ENCODE results near the gene PRKD3.

Gene PRKD3

GRCh38 chr2:37321029-37321682 is 3.5 kb downstream of the PRKD3 start:
- peak overlapping the region; percentile 87 for H3K9ac ChIP-seq (ENCODE audit: low read length)
- H4K91ac ChIP-seq (ENCODE audit: low read length): no peak overlapping the region
- WGBS: 81% methylated on average over 2 of the region's 4 CpGs
- no peak overlapping the region for H3K4me2 ChIP-seq (ENCODE audit: low read length, poor library complexity, severe bottlenecking)
- peak overlapping the region in 1 of 2 experiments; percentile 84 for H3K4me3 ChIP-seq (ENCODE audit: insufficient read depth in 1 of 2, low read depth in 1 of 2, low read length in 2 of 2)
- H2BK12ac ChIP-seq (ENCODE audit: low read length in 2 of 2): no peak overlapping the region
- H3K18ac ChIP-seq (ENCODE audit: low read depth in 1 of 2, low read length in 2 of 2): no peak overlapping the region
- no peak overlapping the region for H2AFZ ChIP-seq (ENCODE audit: low read depth, low read length)
- peaks cover 0 to 5% of the 10 kb centered on the region in 2 experiments for H3K36me3 ChIP-seq (ENCODE audit: control insufficient read depth in 1 of 2, insufficient read depth in 2 of 2, low read depth in 1 of 2, low read length in 2 of 2)
- H3K14ac ChIP-seq (ENCODE audit: low read length in 2 of 2): no peak overlapping the region
- no peak overlapping the region for H2AK5ac ChIP-seq (ENCODE audit: low read length, severe bottlenecking)
- no peak overlapping the region for H3K27ac ChIP-seq (ENCODE audit: low read length, poor library complexity, severe bottlenecking)
- peaks cover 3% of the 10 kb centered on the region for H3K4me1 ChIP-seq (ENCODE audit: control insufficient read depth, insufficient read depth, low read depth, low read length)
- H2BK15ac ChIP-seq (ENCODE audit: low read depth, poor library complexity, severe bottlenecking): no peak overlapping the region
- H2BK5ac ChIP-seq (ENCODE audit: low read depth, low read length, poor library complexity, severe bottlenecking): no peak overlapping the region
- no peak overlapping the region for H4K8ac ChIP-seq (ENCODE audit: low read length)
- no peak overlapping the region for H3K4ac ChIP-seq (ENCODE audit: low read depth in 1 of 2, low read length in 2 of 2)
- no peaks in the 10 kb centered on the region for H3K9me3 ChIP-seq (ENCODE audit: control insufficient read depth, low read length)
- H3K27me3 ChIP-seq (ENCODE audit: control insufficient read depth in 1 of 2, insufficient read depth in 1 of 2, low read length in 2 of 2): no peaks in the 10 kb centered on the region
- no peak for DNase-seq
- no peak overlapping the region for H3K23ac ChIP-seq (ENCODE audit: low read length in 2 of 2)
- no peak overlapping the region for H2BK120ac ChIP-seq (ENCODE audit: low read depth, low read length)
- peaks cover 3% of the 10 kb centered on the region for H3K79me1 ChIP-seq (replicated peaks; ENCODE audit: low read length, poor library complexity, severe bottlenecking)

- H2BK15ac ChIP-seq (ENCODE audit: low read depth, poor library complexity, severe bottlenecking): no peak overlapping the region
- 95% methylated on average over 9 of the region's 12 CpGs for WGBS
- H3K36me3 ChIP-seq (ENCODE audit: control insufficient read depth in 1 of 2, insufficient read depth in 2 of 2, low read depth in 1 of 2, low read length in 2 of 2): peaks cover 0 to 8% of the 10 kb centered on the region in 2 experiments
- no peak overlapping the region for H3K23ac ChIP-seq (ENCODE audit: low read length in 2 of 2)
- no peak overlapping the region for H3K27ac ChIP-seq (ENCODE audit: low read length, poor library complexity, severe bottlenecking)
- no peak overlapping the region for H3K4me2 ChIP-seq (ENCODE audit: low read length, poor library complexity, severe bottlenecking)
- no peak overlapping the region for H3K14ac ChIP-seq (ENCODE audit: low read length in 2 of 2)
- no peak overlapping the region for H3K4ac ChIP-seq (ENCODE audit: low read depth in 1 of 2, low read length in 2 of 2)
- H2BK5ac ChIP-seq (ENCODE audit: low read depth, low read length, poor library complexity, severe bottlenecking): no peak overlapping the region
- H3K79me1 ChIP-seq (replicated peaks; ENCODE audit: low read length, poor library complexity, severe bottlenecking): peaks cover 7% of the 10 kb centered on the region
- no peak overlapping the region for H2AK5ac ChIP-seq (ENCODE audit: low read length, severe bottlenecking)
- no peak overlapping the region for H3K4me3 ChIP-seq (ENCODE audit: insufficient read depth in 1 of 2, low read depth in 1 of 2, low read length in 2 of 2)
- H3K9ac ChIP-seq (ENCODE audit: low read length): no peak overlapping the region
- DNase-seq: no peak
- no peak overlapping the region for H3K18ac ChIP-seq (ENCODE audit: low read depth in 1 of 2, low read length in 2 of 2)
- no peak overlapping the region for H2BK12ac ChIP-seq (ENCODE audit: low read length in 2 of 2)
- H4K91ac ChIP-seq (ENCODE audit: low read length): no peak overlapping the region
- H3K4me1 ChIP-seq (ENCODE audit: control insufficient read depth, insufficient read depth, low read depth, low read length): peaks cover 1% of the 10 kb centered on the region
- no peaks in the 10 kb centered on the region for H3K27me3 ChIP-seq (ENCODE audit: control insufficient read depth in 1 of 2, insufficient read depth in 1 of 2, low read length in 2 of 2)
- H2BK120ac ChIP-seq (ENCODE audit: low read depth, low read length): no peak overlapping the region
- H4K8ac ChIP-seq (ENCODE audit: low read length): no peak overlapping the region
- no peaks in the 10 kb centered on the region for H3K9me3 ChIP-seq (ENCODE audit: control insufficient read depth, low read length)
- H2AFZ ChIP-seq (ENCODE audit: low read depth, low read length): no peak overlapping the region
Measured at GRCh38 chr2:37319754-37320609, 4.7 kb downstream of the PRKD3 start.

- H3K9me3 ChIP-seq (ENCODE audit: control insufficient read depth, low read length): no peaks in the 10 kb centered on the region
- H3K4me2 ChIP-seq (ENCODE audit: low read length, poor library complexity, severe bottlenecking): no peak overlapping the region
- H4K91ac ChIP-seq (ENCODE audit: low read length): no peak overlapping the region
- H2AFZ ChIP-seq (ENCODE audit: low read depth, low read length): no peak overlapping the region
- H3K14ac ChIP-seq (ENCODE audit: low read length in 2 of 2): no peak overlapping the region
- 80% methylated on average over 5 of the region's 5 CpGs for WGBS
- H3K27ac ChIP-seq (ENCODE audit: low read length, poor library complexity, severe bottlenecking): no peak overlapping the region
- H3K36me3 ChIP-seq (ENCODE audit: control insufficient read depth in 1 of 2, insufficient read depth in 2 of 2, low read depth in 1 of 2, low read length in 2 of 2): peaks cover 0 to 8% of the 10 kb centered on the region in 2 experiments
- H2BK120ac ChIP-seq (ENCODE audit: low read depth, low read length): no peak overlapping the region
- H2BK15ac ChIP-seq (ENCODE audit: low read depth, poor library complexity, severe bottlenecking): no peak overlapping the region
- no peak overlapping the region for H2BK12ac ChIP-seq (ENCODE audit: low read length in 2 of 2)
- no peak overlapping the region for H2BK5ac ChIP-seq (ENCODE audit: low read depth, low read length, poor library complexity, severe bottlenecking)
- peaks cover 7% of the 10 kb centered on the region for H3K79me1 ChIP-seq (replicated peaks; ENCODE audit: low read length, poor library complexity, severe bottlenecking)
- peak overlapping the region; percentile 7 for H3K9ac ChIP-seq (ENCODE audit: low read length)
- no peak overlapping the region for H3K4me3 ChIP-seq (ENCODE audit: insufficient read depth in 1 of 2, low read depth in 1 of 2, low read length in 2 of 2)
- no peak overlapping the region for H4K8ac ChIP-seq (ENCODE audit: low read length)
- no peak overlapping the region for H3K18ac ChIP-seq (ENCODE audit: low read depth in 1 of 2, low read length in 2 of 2)
- no peak overlapping the region for H3K4ac ChIP-seq (ENCODE audit: low read depth in 1 of 2, low read length in 2 of 2)
- peak; percentile 71 for DNase-seq
- H2AK5ac ChIP-seq (ENCODE audit: low read length, severe bottlenecking): no peak overlapping the region
- no peaks in the 10 kb centered on the region for H3K4me1 ChIP-seq (ENCODE audit: control insufficient read depth, insufficient read depth, low read depth, low read length)
- no peak overlapping the region for H3K23ac ChIP-seq (ENCODE audit: low read length in 2 of 2)
- no peaks in the 10 kb centered on the region for H3K27me3 ChIP-seq (ENCODE audit: control insufficient read depth in 1 of 2, insufficient read depth in 1 of 2, low read length in 2 of 2)
Measured at GRCh38 chr2:37318401-37318800, 6.2 kb downstream of the PRKD3 start.

DNA sequence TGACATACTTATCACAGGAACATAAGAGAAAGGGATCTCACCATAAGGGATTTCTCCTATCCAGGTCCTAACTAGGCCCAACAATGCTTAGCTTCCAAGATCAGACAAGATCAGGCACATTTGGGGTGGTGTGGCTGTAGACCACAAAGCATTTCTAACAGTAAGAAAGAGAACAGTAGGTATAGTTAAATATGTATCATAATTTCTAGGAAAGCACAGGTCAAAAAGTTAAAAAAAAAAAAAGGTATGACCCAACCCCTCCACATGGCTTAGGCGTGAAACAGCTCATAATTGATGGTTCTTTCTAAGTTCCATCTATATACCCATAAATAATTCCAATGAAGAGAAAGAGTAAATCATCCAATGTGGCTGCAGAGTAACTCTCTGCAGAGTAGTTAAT is 6.9 kb downstream of the PRKD3 start:
- Histone ChIP-seq H3K18ac (ENCODE audit: low read depth in 1 of 2, low read length in 2 of 2) (no peak overlapping the region), H2BK12ac (ENCODE audit: low read length in 2 of 2) (no peak overlapping the region), H2AFZ (ENCODE audit: low read depth, low read length) (no peak overlapping the region), H4K8ac (ENCODE audit: low read length) (no peak overlapping the region), H2BK15ac (ENCODE audit: low read depth, poor library complexity, severe bottlenecking) (no peak overlapping the region), H2BK5ac (ENCODE audit: low read depth, low read length, poor library complexity, severe bottlenecking) (no peak overlapping the region), H3K27ac (ENCODE audit: low read length, poor library complexity, severe bottlenecking) (no peak overlapping the region), H3K14ac (ENCODE audit: low read length in 2 of 2) (no peak overlapping the region), H2AK5ac (ENCODE audit: low read length, severe bottlenecking) (no peak overlapping the region), H3K36me3 (ENCODE audit: control insufficient read depth in 1 of 2, insufficient read depth in 2 of 2, low read depth in 1 of 2, low read length in 2 of 2) (peaks cover 0 to 8% of the 10 kb centered on the region in 2 experiments), H3K4me1 (ENCODE audit: control insufficient read depth, insufficient read depth, low read depth, low read length) (no peaks in the 10 kb centered on the region), H3K9me3 (ENCODE audit: control insufficient read depth, low read length) (no peaks in the 10 kb centered on the region), H3K27me3 (ENCODE audit: control insufficient read depth in 1 of 2, insufficient read depth in 1 of 2, low read length in 2 of 2) (no peaks in the 10 kb centered on the region), H3K4me3 (ENCODE audit: insufficient read depth in 1 of 2, low read depth in 1 of 2, low read length in 2 of 2) (no peak overlapping the region), H3K4ac (ENCODE audit: low read depth in 1 of 2, low read length in 2 of 2) (no peak overlapping the region), H3K79me1 (replicated peaks; ENCODE audit: low read length, poor library complexity, severe bottlenecking) (peaks cover 7% of the 10 kb centered on the region), H3K23ac (ENCODE audit: low read length in 2 of 2) (no peak overlapping the region), H3K9ac (ENCODE audit: low read length) (no peak overlapping the region), H3K4me2 (ENCODE audit: low read length, poor library complexity, severe bottlenecking) (no peak overlapping the region), H2BK120ac (ENCODE audit: low read depth, low read length) (no peak overlapping the region), H4K91ac (ENCODE audit: low read length) (no peak overlapping the region)
- no CpG with 5 or more reads among the region's 1 CpG for WGBS
- no peak for DNase-seq
